Measurements from ENCODE around the gene PLA2G4F.

The PLA2G4F gene

DNA sequence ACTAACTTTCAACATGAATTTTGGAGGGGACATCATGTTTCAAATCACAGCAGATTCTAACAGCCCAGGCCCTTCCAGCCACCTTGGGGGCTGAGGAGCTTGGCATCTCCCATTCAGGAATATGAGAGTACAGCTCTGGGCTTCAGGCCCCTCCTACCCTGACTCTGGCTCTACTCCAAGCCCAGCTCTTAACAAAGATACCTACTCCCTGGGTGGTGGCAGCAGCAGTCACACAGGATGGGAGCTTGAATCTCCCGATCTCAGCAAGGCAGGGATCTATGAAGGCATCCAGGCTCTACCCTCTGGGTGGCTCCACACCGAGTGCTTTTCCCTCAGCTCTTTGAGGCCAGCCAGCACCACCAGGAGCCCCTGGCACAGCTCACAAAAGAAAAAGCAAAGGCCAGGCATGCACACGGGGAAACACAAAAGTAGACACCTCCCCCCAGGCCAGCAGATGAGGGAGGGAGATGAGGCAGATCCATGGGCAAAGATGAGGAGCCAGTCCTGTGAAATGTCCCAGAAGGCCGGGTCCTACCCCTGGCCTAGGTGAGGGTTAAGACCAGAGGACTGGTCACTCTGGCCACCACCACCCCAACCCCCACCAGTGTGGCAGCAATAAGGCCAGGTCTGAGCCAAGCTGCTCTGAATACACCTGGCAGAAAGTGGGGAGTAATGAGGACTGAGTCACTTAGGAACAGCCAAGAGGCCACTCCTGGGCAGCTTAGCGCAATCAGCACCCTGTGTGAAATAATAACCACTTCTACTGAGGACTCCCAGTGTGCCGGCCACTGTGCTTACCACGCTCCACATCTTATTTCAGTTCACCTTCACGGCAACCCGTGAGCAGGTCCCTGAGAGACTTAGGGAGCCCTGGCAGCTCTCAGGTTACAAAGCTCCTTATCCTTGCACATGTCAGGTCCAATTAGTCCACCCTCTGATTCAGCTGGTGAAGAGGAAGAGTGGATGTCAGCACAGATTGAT lies 24.3 kb downstream of the PLA2G4F start:
- POLR2A ChIA-PET: no interaction called here
- no peak for DNase-seq (ENCODE audit: extremely low spot score)
- CTCF ChIA-PET: interaction anchor here (0.6 to 0.7 kb wide), 2 partner anchors 26 to 46 kb away, joined by 3 to 4 read pairs; no protein-coding TSS in a partner anchor
- TF ChIP-seq CTBP1 (IDR thresholded peaks at IDR 0.05; ENCODE audit: borderline replicate concordance) (no peak), FOXM1 (IDR thresholded peaks at IDR 0.05; ENCODE audit: borderline replicate concordance) (no peak), SP1 (IDR thresholded peaks at IDR 0.05) (no peak), SUZ12 (IDR thresholded peaks at IDR 0.05) (no peak), FOXK2 (IDR thresholded peaks at IDR 0.05) (no peak), ZNF384 (IDR thresholded peaks at IDR 0.05) (no peak), L3MBTL2 (conservative IDR thresholded peaks at IDR 0.05) (no peak), BHLHE40 (IDR thresholded peaks at IDR 0.05; ENCODE audit: borderline replicate concordance) (no peak), HDGF (IDR thresholded peaks at IDR 0.05; ENCODE audit: borderline replicate concordance) (no peak), TARDBP (IDR thresholded peaks at IDR 0.05) (no peak), FOXA1 (IDR thresholded peaks at IDR 0.05) (no peak), ARNT (IDR thresholded peaks at IDR 0.05) (no peak), ELF4 (IDR thresholded peaks at IDR 0.05) (no peak), NFRKB (IDR thresholded peaks at IDR 0.05) (no peak), LEF1 (IDR thresholded peaks at IDR 0.05; ENCODE audit: borderline replicate concordance) (no peak)
- TF ChIP-seq, protein P1, sequence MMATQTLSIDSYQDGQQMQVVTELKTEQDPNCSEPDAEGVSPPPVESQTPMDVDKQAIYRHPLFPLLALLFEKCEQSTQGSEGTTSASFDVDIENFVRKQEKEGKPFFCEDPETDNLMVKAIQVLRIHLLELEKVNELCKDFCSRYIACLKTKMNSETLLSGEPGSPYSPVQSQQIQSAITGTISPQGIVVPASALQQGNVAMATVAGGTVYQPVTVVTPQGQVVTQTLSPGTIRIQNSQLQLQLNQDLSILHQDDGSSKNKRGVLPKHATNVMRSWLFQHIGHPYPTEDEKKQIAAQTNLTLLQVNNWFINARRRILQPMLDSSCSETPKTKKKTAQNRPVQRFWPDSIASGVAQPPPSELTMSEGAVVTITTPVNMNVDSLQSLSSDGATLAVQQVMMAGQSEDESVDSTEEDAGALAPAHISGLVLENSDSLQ (IDR thresholded peaks at IDR 0.05): no peak

DNA sequence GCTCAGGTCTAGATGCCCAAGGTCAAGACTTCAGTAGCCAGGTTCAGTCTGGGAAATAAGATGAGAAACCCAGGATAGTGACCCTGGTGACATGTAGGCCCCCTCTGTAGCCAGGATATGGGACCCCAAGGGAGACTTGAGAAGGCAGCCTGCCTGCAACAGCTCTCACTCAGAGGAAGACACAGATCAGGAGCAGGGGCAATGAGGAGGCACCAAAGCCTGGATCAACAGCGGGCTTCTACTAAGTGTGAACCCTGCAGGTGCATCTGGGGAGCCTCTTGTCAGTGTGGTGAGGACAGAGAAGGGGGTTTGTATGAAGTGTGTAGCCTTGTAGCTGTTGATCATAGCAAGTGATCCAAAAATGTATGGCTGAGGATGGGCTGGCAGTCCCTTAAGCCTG lies 25.4 kb downstream of the PLA2G4F start:
- TF ChIP-seq CTBP1 (IDR thresholded peaks at IDR 0.05; ENCODE audit: borderline replicate concordance) (no peak), L3MBTL2 (conservative IDR thresholded peaks at IDR 0.05) (no peak), SUZ12 (IDR thresholded peaks at IDR 0.05) (no peak), HDGF (IDR thresholded peaks at IDR 0.05; ENCODE audit: borderline replicate concordance) (no peak), NFRKB (IDR thresholded peaks at IDR 0.05) (no peak), ELF4 (IDR thresholded peaks at IDR 0.05) (no peak), FOXM1 (IDR thresholded peaks at IDR 0.05; ENCODE audit: borderline replicate concordance) (no peak), FOXK2 (IDR thresholded peaks at IDR 0.05) (no peak), ZNF384 (IDR thresholded peaks at IDR 0.05) (no peak), ARNT (IDR thresholded peaks at IDR 0.05) (no peak), FOXA1 (IDR thresholded peaks at IDR 0.05) (no peak), TARDBP (IDR thresholded peaks at IDR 0.05) (no peak), BHLHE40 (IDR thresholded peaks at IDR 0.05; ENCODE audit: borderline replicate concordance) (no peak), LEF1 (IDR thresholded peaks at IDR 0.05; ENCODE audit: borderline replicate concordance) (no peak), SP1 (IDR thresholded peaks at IDR 0.05) (no peak)
- TF ChIP-seq, protein P1 (IDR thresholded peaks at IDR 0.05): no peak
- no peak for DNase-seq (ENCODE audit: extremely low spot score)
- ChIA-PET CTCF (interaction anchor here (0.8 kb wide), 1 partner anchor 10 kb away, joined by 3 read pairs; no protein-coding TSS in a partner anchor), POLR2A (interaction anchor here (1.1 kb wide), 1 partner anchor 44 kb away, joined by 4 read pairs; no protein-coding TSS in a partner anchor)

DNA sequence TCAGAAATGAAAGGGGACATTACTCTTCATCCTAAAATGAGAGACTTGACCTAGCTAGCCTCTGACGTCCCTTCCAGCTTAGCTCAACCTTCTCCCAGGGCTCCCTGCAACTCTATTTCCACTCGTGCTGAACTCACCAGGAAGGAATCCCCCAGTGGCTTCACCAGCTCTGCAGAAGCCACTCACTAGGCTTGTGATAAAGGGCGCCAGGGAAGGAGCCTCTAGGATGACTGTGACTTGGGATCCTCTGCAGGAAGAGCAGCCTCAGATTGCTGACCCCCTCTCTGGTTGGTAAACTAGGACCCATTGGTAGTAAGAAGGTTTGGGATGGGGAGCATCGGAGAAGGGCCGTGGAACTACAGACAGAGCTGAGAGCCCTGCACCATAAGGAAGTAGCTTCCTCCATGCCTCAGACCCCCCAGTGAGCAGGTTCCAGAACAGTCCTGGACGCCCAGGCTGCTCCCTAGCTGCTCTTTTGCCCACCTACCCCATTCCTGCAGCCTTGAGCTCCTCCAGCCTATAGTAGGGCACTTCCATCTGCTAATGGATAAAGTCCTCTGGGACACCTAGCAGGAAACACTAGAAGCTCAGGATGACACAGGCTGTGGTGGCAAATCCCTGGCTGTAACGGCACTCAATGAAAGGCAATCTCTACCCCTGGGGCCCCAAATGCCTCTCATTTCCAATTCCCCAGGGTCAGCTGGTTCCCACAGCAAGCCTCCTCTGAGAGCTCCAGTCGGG lies 26.0 kb downstream of the PLA2G4F start:
- ChIA-PET CTCF (interaction anchor here (0.8 kb wide), 2 partner anchors 10 to 50 kb away, joined by 3 read pairs; no protein-coding TSS in a partner anchor), POLR2A (interaction anchor here (1.1 kb wide), 1 partner anchor 44 kb away, joined by 4 read pairs; no protein-coding TSS in a partner anchor)
- no peak for TF ChIP-seq TARDBP (IDR thresholded peaks at IDR 0.05)
- TF ChIP-seq LEF1 (IDR thresholded peaks at IDR 0.05; ENCODE audit: borderline replicate concordance): no peak
- no peak for TF ChIP-seq HDGF (IDR thresholded peaks at IDR 0.05; ENCODE audit: borderline replicate concordance)
- no peak for TF ChIP-seq L3MBTL2 (conservative IDR thresholded peaks at IDR 0.05)
- TF ChIP-seq, protein P1 (IDR thresholded peaks at IDR 0.05): no peak
- TF ChIP-seq BHLHE40 (IDR thresholded peaks at IDR 0.05; ENCODE audit: borderline replicate concordance): no peak
- TF ChIP-seq CTBP1 (IDR thresholded peaks at IDR 0.05; ENCODE audit: borderline replicate concordance): no peak
- TF ChIP-seq FOXM1 (IDR thresholded peaks at IDR 0.05; ENCODE audit: borderline replicate concordance): no peak
- no peak for TF ChIP-seq ZNF384 (IDR thresholded peaks at IDR 0.05)
- TF ChIP-seq FOXK2 (IDR thresholded peaks at IDR 0.05): no peak
- TF ChIP-seq ELF4 (IDR thresholded peaks at IDR 0.05): no peak
- TF ChIP-seq SUZ12 (IDR thresholded peaks at IDR 0.05): no peak
- TF ChIP-seq NFRKB (IDR thresholded peaks at IDR 0.05): no peak
- no peak for TF ChIP-seq SP1 (IDR thresholded peaks at IDR 0.05)
- no peak for TF ChIP-seq FOXA1 (IDR thresholded peaks at IDR 0.05)
- no peak for TF ChIP-seq ARNT (IDR thresholded peaks at IDR 0.05)
- no peak for DNase-seq (ENCODE audit: extremely low spot score)

DNA sequence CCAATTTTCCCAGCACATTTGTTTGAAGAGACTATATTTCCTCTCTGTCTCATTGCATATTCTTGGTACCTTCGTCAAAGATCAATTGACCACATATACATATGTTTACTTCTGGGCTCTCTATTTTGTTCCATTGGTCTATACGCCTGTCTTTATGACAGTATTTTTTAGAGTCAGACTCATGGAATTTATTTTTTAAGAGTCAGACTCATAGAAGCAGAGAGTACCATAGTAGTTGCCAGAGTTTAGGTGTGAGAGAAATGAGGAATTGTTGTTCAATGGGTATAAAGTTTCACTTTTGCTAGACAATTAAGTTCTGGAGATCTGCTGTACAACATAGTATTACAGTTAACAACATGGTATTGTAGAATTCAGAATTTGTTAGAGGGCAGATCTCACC lies 27.1 kb downstream of the PLA2G4F start:
- ChIA-PET CTCF (no interaction called here), POLR2A (no interaction called here)
- TF ChIP-seq NFRKB (IDR thresholded peaks at IDR 0.05): no peak
- no peak for TF ChIP-seq CTBP1 (IDR thresholded peaks at IDR 0.05; ENCODE audit: borderline replicate concordance)
- no peak for TF ChIP-seq ARNT (IDR thresholded peaks at IDR 0.05)
- TF ChIP-seq ELF4 (IDR thresholded peaks at IDR 0.05): no peak
- no peak for TF ChIP-seq SUZ12 (IDR thresholded peaks at IDR 0.05)
- TF ChIP-seq, protein P1 (IDR thresholded peaks at IDR 0.05): no peak
- no peak for TF ChIP-seq FOXM1 (IDR thresholded peaks at IDR 0.05; ENCODE audit: borderline replicate concordance)
- no peak for TF ChIP-seq TARDBP (IDR thresholded peaks at IDR 0.05)
- no peak for TF ChIP-seq ZNF384 (IDR thresholded peaks at IDR 0.05)
- TF ChIP-seq LEF1 (IDR thresholded peaks at IDR 0.05; ENCODE audit: borderline replicate concordance): no peak
- TF ChIP-seq FOXA1 (IDR thresholded peaks at IDR 0.05): no peak
- no peak for DNase-seq (ENCODE audit: extremely low spot score)
